GM23338 (cell line): ENCODE measurements around the gene MRPL28. TPM values are rescaled to one million over a fixed set of nuclear protein-coding genes. Genes with fewer than 3 reads are reported as not detected.

ENCODE experiments used
- ATAC-seq: fragments of 200-7000 bp; cut with Tn5 transposase; 3 replicates; pipeline ENCODE4 v1.9.1; 2020
- DNase-seq: peaks from one replicate; pipeline ENCODE4 v3.0.0-alpha.2; 2015; ENCODE audit warnings: low spot score
- H2AFZ ChIP-seq: fragments of 200-600 bp; sonication (generic); 2 replicates; pipeline ENCODE4 v1.8.0; 2016; ENCODE audit warnings: antibody characterized with exemption, mild to moderate bottlenecking, moderate library complexity
- H3F3A ChIP-seq: fragments of 200-600 bp; sonication (generic); replicated peaks from 2 replicates; pipeline ENCODE4 v1.8.0; 2017; ENCODE audit warnings: antibody characterized with exemption, mixed run types, low read depth
- H3K27ac ChIP-seq: fragments of 200-600 bp; sonication (generic); 2 replicates; pipeline ENCODE4 v1.6.1; 2016; ENCODE audit warnings: low read depth
- H3K27me3 ChIP-seq: fragments of 200-600 bp; sonication (generic); 2 replicates; pipeline ENCODE4 v1.8.0; 2016; ENCODE audit warnings: mild to moderate bottlenecking, mixed run types, moderate library complexity; ENCODE audit not compliant: insufficient read depth
- H3K36me3 ChIP-seq: fragments of 200-600 bp; sonication (generic); 2 replicates; pipeline ENCODE4 v1.8.0; 2016; ENCODE audit warnings: mild to moderate bottlenecking; ENCODE audit not compliant: insufficient read depth
- H3K4me1 ChIP-seq: fragments of 200-600 bp; sonication (generic); 2 replicates; pipeline ENCODE4 v1.8.0; 2016; ENCODE audit warnings: mild to moderate bottlenecking, moderate library complexity; ENCODE audit not compliant: insufficient read depth
- H3K4me2 ChIP-seq: fragments of 200-600 bp; sonication (generic); 2 replicates; pipeline ENCODE4 v1.7.1; 2017; ENCODE audit warnings: mixed run types
- H3K4me3 ChIP-seq: fragments of 200-600 bp; sonication (generic); 2 replicates; pipeline ENCODE4 v1.6.1; 2016; ENCODE audit warnings: mixed run types
- H3K79me2 ChIP-seq: fragments of 200-600 bp; sonication (generic); replicated peaks from 2 replicates; pipeline ENCODE4 v1.8.0; 2017; ENCODE audit warnings: mild to moderate bottlenecking; ENCODE audit not compliant: insufficient read depth
- H3K9me2 ChIP-seq: fragments of 200-600 bp; sonication (generic); 2 replicates; pipeline ENCODE4 v1.8.0; 2017; ENCODE audit not compliant: insufficient read depth
- H4K20me1 ChIP-seq: fragments of 200-600 bp; sonication (generic); replicated peaks from 2 replicates; pipeline ENCODE4 v1.8.0; 2017; ENCODE audit warnings: mild to moderate bottlenecking; ENCODE audit not compliant: insufficient read depth
- H3K27ac Mint-ChIP-seq: 2 replicates; pipeline ENCODE4 v1.8.0; 2020; ENCODE audit warnings: inconsistent platforms, mild to moderate bottlenecking, moderate library complexity, mixed read lengths
- H3K27me3 Mint-ChIP-seq: 3 replicates; pipeline ENCODE4 v1.8.0; 2022; ENCODE audit warnings: low read depth, mild to moderate bottlenecking, moderate library complexity, mixed read lengths, inconsistent platforms; ENCODE audit not compliant: insufficient read depth, poor library complexity
- H3K36me3 Mint-ChIP-seq: 3 replicates; pipeline ENCODE4 v1.8.0; 2021; ENCODE audit warnings: low read depth, mild to moderate bottlenecking, inconsistent platforms, moderate library complexity, mixed read lengths
- H3K4me1 Mint-ChIP-seq: 3 replicates; pipeline ENCODE4 v1.8.0; 2020; ENCODE audit warnings: mild to moderate bottlenecking, inconsistent platforms, mixed read lengths
- H3K4me3 Mint-ChIP-seq: 3 replicates; pipeline ENCODE4 v1.8.0; 2021; ENCODE audit warnings: moderate library complexity, mild to moderate bottlenecking, inconsistent platforms, mixed read lengths
- H3K9me3 Mint-ChIP-seq: 3 replicates; pipeline ENCODE4 v1.8.0; 2020; ENCODE audit warnings: moderate library complexity, mild to moderate bottlenecking, inconsistent platforms, mixed read lengths
- CREB1 ChIP-seq: fragments of 250-450 bp; sonication (Bioruptor Pico); IDR thresholded peaks from 2 replicates; pipeline ENCODE4 v1.5.0; 2020; ENCODE audit warnings: low read depth, mild to moderate bottlenecking, moderate library complexity
- EZH2 ChIP-seq: fragments of 200-600 bp; sonication (generic); IDR thresholded peaks from one replicate; pipeline ENCODE4 v1.8.0; 2017; ENCODE audit warnings: antibody characterized with exemption, mild to moderate bottlenecking, low read depth; ENCODE audit not compliant: unreplicated experiment
- EZH2phosphoT487 ChIP-seq: fragments of 200-600 bp; sonication (generic); IDR thresholded peaks from one replicate; pipeline ENCODE4 v1.8.1; 2018; ENCODE audit warnings: antibody characterized with exemption; ENCODE audit not compliant: unreplicated experiment
- JUNB ChIP-seq: IDR thresholded peaks from one replicate; pipeline ENCODE4 v1.6.1; 2016; ENCODE audit warnings: antibody characterized with exemption; ENCODE audit not compliant: unreplicated experiment
- NANOG ChIP-seq: IDR thresholded peaks from 2 replicates; pipeline ENCODE4 v1.6.1; 2016; ENCODE audit warnings: antibody characterized with exemption, borderline replicate concordance
- POLR2AphosphoS5 ChIP-seq: IDR thresholded peaks from 2 replicates; pipeline ENCODE4 v1.6.1; 2016; ENCODE audit warnings: antibody characterized with exemption, low read depth
- STAT1 ChIP-seq: IDR thresholded peaks from one replicate; pipeline ENCODE4 v1.6.1; 2016; ENCODE audit warnings: antibody characterized with exemption; ENCODE audit not compliant: unreplicated experiment
- ZNF114 ChIP-seq: fragments of 250-450 bp; sonication (Bioruptor Pico); IDR thresholded peaks from 2 replicates; pipeline ENCODE4 v1.5.0; 2020; ENCODE audit warnings: mild to moderate bottlenecking, moderate library complexity
- ZNF331 ChIP-seq: fragments of 250-450 bp; sonication (Bioruptor Pico); IDR thresholded peaks from 2 replicates; pipeline ENCODE4 v1.5.0; 2020; ENCODE audit warnings: low read depth, mild to moderate bottlenecking, moderate library complexity
- polyA plus RNA-seq: library from polyadenylated mRNA; unstranded; fragments of >200 nt; fragmentation: Nextera tagmentation; extraction: Ambion mirVana; gene quantifications from 2 replicates; pipeline ENCODE4 v1.2.1, GENCODE V29; 2016
- total RNA-seq: library from RNA; depleted of rRNA; stranded (reverse); fragments of >200 nt; shearing (Covaris generic); gene quantifications from 2 replicates; pipeline ENCODE4 v1.2.3, GENCODE V29; 2014
- TF ChIP-seq, protein P1 (sequence below): IDR thresholded peaks from 2 replicates; pipeline ENCODE4 v1.6.1; 2016; ENCODE audit warnings: antibody characterized with exemption
- TF ChIP-seq, protein P2 (sequence below): IDR thresholded peaks from one replicate; pipeline ENCODE4 v1.6.1; 2018; ENCODE audit warnings: antibody characterized with exemption; ENCODE audit not compliant: unreplicated experiment
- TF ChIP-seq, protein P3 (sequence below): fragments of 250-450 bp; sonication (Bioruptor Pico); IDR thresholded peaks from 2 replicates; pipeline ENCODE4 v1.5.0; 2020; ENCODE audit warnings: mild to moderate bottlenecking, moderate library complexity
- TF ChIP-seq, protein P4 (sequence below), 2 experiments: fragments of 200-600 bp in 1 of 2; sonication (generic) in 1 of 2; conservative IDR thresholded peaks; 2 replicates each; pipeline versions ENCODE4 v1.5.1 to v1.6.1; 2016 to 2017; ENCODE audit warnings: antibody characterized with exemption in 2 of 2, low read depth in 2 of 2, mild to moderate bottlenecking in 2 of 2, moderate library complexity in 1 of 2

Gene MRPL28
- total and polyA plus RNA-seq, 2 experiments from 2014 or later: 135 to 169 TPM

DNA sequence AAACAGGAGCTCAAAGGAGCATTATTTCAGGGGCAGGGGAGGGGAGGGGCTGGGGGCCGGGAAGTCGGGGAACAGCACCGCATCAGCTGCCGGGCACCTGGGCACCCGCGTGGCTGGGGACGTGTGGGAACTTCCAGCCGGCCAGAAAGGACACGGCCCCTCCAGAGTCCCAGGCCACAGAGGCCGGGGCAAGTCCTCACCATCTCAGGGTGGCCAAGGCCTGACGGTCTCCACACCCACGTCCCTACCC lies 10.3 kb upstream of the MRPL28 start:
- Histone ChIP-seq H3K4me2 (peak overlapping the region; percentile 90), H3K4me3 (peak overlapping the region; percentile 95), H3K27ac (no peak overlapping the region), H3F3A (peaks cover 30% of the 10 kb centered on the region), H3K4me1 (peaks cover 33% of the 10 kb centered on the region), H2AFZ (no peak overlapping the region), H3K9me2 (no peaks in the 10 kb centered on the region), H3K79me2 (peaks cover 29% of the 10 kb centered on the region), H3K36me3 (peaks cover 3% of the 10 kb centered on the region; the same call in 1 of the 2 replicates), H4K20me1 (peaks cover 5% of the 10 kb centered on the region), H3K27me3 (no peaks in the 10 kb centered on the region)
- H3K36me3 Mint-ChIP-seq: peaks cover 13% of the 10 kb centered on the region; the same call in 2 of the 3 replicates
- H3K4me1 Mint-ChIP-seq: peaks cover 27% of the 10 kb centered on the region
- no peak for TF ChIP-seq POLR2AphosphoS5
- no peak for TF ChIP-seq JUNB
- no peak for TF ChIP-seq STAT1
- TF ChIP-seq, protein P1, sequence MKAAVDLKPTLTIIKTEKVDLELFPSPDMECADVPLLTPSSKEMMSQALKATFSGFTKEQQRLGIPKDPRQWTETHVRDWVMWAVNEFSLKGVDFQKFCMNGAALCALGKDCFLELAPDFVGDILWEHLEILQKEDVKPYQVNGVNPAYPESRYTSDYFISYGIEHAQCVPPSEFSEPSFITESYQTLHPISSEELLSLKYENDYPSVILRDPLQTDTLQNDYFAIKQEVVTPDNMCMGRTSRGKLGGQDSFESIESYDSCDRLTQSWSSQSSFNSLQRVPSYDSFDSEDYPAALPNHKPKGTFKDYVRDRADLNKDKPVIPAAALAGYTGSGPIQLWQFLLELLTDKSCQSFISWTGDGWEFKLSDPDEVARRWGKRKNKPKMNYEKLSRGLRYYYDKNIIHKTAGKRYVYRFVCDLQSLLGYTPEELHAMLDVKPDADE: no peak
- no peak for TF ChIP-seq ZNF114 (CRISPR knock-in tag)
- TF ChIP-seq, protein P2, sequence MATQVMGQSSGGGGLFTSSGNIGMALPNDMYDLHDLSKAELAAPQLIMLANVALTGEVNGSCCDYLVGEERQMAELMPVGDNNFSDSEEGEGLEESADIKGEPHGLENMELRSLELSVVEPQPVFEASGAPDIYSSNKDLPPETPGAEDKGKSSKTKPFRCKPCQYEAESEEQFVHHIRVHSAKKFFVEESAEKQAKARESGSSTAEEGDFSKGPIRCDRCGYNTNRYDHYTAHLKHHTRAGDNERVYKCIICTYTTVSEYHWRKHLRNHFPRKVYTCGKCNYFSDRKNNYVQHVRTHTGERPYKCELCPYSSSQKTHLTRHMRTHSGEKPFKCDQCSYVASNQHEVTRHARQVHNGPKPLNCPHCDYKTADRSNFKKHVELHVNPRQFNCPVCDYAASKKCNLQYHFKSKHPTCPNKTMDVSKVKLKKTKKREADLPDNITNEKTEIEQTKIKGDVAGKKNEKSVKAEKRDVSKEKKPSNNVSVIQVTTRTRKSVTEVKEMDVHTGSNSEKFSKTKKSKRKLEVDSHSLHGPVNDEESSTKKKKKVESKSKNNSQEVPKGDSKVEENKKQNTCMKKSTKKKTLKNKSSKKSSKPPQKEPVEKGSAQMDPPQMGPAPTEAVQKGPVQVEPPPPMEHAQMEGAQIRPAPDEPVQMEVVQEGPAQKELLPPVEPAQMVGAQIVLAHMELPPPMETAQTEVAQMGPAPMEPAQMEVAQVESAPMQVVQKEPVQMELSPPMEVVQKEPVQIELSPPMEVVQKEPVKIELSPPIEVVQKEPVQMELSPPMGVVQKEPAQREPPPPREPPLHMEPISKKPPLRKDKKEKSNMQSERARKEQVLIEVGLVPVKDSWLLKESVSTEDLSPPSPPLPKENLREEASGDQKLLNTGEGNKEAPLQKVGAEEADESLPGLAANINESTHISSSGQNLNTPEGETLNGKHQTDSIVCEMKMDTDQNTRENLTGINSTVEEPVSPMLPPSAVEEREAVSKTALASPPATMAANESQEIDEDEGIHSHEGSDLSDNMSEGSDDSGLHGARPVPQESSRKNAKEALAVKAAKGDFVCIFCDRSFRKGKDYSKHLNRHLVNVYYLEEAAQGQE: no peak
- TF ChIP-seq, protein P3, sequence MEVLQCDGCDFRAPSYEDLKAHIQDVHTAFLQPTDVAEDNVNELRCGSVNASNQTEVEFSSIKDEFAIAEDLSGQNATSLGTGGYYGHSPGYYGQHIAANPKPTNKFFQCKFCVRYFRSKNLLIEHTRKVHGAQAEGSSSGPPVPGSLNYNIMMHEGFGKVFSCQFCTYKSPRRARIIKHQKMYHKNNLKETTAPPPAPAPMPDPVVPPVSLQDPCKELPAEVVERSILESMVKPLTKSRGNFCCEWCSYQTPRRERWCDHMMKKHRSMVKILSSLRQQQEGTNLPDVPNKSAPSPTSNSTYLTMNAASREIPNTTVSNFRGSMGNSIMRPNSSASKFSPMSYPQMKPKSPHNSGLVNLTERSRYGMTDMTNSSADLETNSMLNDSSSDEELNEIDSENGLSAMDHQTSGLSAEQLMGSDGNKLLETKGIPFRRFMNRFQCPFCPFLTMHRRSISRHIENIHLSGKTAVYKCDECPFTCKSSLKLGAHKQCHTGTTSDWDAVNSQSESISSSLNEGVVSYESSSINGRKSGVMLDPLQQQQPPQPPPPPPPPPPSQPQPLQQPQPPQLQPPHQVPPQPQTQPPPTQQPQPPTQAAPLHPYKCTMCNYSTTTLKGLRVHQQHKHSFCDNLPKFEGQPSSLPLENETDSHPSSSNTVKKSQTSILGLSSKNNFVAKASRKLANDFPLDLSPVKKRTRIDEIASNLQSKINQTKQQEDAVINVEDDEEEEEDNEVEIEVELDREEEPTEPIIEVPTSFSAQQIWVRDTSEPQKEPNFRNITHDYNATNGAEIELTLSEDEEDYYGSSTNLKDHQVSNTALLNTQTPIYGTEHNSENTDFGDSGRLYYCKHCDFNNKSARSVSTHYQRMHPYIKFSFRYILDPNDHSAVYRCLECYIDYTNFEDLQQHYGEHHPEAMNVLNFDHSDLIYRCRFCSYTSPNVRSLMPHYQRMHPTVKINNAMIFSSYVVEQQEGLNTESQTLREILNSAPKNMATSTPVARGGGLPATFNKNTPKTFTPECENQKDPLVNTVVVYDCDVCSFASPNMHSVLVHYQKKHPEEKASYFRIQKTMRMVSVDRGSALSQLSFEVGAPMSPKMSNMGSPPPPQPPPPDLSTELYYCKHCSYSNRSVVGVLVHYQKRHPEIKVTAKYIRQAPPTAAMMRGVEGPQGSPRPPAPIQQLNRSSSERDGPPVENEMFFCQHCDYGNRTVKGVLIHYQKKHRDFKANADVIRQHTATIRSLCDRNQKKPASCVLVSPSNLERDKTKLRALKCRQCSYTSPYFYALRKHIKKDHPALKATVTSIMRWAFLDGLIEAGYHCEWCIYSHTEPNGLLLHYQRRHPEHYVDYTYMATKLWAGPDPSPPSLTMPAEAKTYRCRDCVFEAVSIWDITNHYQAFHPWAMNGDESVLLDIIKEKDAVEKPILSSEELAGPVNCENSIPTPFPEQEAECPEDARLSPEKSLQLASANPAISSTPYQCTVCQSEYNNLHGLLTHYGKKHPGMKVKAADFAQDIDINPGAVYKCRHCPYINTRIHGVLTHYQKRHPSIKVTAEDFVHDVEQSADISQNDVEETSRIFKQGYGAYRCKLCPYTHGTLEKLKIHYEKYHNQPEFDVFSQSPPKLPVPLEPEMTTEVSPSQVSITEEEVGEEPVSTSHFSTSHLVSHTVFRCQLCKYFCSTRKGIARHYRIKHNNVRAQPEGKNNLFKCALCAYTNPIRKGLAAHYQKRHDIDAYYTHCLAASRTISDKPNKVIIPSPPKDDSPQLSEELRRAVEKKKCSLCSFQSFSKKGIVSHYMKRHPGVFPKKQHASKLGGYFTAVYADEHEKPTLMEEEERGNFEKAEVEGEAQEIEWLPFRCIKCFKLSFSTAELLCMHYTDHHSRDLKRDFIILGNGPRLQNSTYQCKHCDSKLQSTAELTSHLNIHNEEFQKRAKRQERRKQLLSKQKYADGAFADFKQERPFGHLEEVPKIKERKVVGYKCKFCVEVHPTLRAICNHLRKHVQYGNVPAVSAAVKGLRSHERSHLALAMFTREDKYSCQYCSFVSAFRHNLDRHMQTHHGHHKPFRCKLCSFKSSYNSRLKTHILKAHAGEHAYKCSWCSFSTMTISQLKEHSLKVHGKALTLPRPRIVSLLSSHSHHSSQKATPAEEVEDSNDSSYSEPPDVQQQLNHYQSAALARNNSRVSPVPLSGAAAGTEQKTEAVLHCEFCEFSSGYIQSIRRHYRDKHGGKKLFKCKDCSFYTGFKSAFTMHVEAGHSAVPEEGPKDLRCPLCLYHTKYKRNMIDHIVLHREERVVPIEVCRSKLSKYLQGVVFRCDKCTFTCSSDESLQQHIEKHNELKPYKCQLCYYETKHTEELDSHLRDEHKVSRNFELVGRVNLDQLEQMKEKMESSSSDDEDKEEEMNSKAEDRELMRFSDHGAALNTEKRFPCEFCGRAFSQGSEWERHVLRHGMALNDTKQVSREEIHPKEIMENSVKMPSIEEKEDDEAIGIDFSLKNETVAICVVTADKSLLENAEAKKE: no peak
- TF ChIP-seq EZH2: no peak
- TF ChIP-seq, protein P4, sequence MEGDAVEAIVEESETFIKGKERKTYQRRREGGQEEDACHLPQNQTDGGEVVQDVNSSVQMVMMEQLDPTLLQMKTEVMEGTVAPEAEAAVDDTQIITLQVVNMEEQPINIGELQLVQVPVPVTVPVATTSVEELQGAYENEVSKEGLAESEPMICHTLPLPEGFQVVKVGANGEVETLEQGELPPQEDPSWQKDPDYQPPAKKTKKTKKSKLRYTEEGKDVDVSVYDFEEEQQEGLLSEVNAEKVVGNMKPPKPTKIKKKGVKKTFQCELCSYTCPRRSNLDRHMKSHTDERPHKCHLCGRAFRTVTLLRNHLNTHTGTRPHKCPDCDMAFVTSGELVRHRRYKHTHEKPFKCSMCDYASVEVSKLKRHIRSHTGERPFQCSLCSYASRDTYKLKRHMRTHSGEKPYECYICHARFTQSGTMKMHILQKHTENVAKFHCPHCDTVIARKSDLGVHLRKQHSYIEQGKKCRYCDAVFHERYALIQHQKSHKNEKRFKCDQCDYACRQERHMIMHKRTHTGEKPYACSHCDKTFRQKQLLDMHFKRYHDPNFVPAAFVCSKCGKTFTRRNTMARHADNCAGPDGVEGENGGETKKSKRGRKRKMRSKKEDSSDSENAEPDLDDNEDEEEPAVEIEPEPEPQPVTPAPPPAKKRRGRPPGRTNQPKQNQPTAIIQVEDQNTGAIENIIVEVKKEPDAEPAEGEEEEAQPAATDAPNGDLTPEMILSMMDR (conservative IDR thresholded peaks at IDR 0.05; ENCODE audit: low read depth in 2 of 2): no peak
- no peak for TF ChIP-seq NANOG
- TF ChIP-seq EZH2phosphoT487: no peak
- TF ChIP-seq ZNF331 (CRISPR knock-in tag): no peak
- no peak for TF ChIP-seq CREB1 (CRISPR knock-in tag)
- H3K27me3 Mint-ChIP-seq: peaks cover 24% of the 10 kb centered on the region
- H3K4me3 Mint-ChIP-seq: peak overlapping the region; percentile 83
- H3K9me3 Mint-ChIP-seq: no peaks in the 10 kb centered on the region; the same call in 2 of the 3 replicates
- no peak overlapping the region for H3K27ac Mint-ChIP-seq
- ATAC-seq (no peak), DNase-seq (no peak)
